CD8-positive, alpha-beta memory T cell (primary cell): ENCODE measurements around the gene SLC25A30. TPM values are rescaled to one million over a fixed set of nuclear protein-coding genes. Genes with fewer than 3 reads are reported as not detected.

Experiments
- CTCF ChIA-PET: fragments of 350-600 bp; sonication (Branson Sonifier 250); formaldehyde crosslinking; loops from one replicate; lab custom pipeline; 2021; ENCODE audit warnings: antibody characterized with exemption; lab: Charles Lee
- POLR2A ChIA-PET: fragments of 350-600 bp; sonication (Branson Sonifier 250); formaldehyde crosslinking; loops from one replicate; lab custom pipeline; 2021; ENCODE audit warnings: antibody characterized with exemption; lab: Charles Lee
- DNase-seq, 5 donors: peaks; one replicate each; pipeline versions ENCODE4 v3.0.0 to v3.0.0-alpha.2; 2020 to 2022; ENCODE audit warnings: mixed read lengths in 1 of 5
- H3K27ac ChIP-seq: one replicate; pipeline ENCODE4 v1.7.0; 2013; ENCODE audit warnings: low read depth, mild to moderate bottlenecking, low read length, moderate library complexity
- H3K27me3 ChIP-seq: 2 replicates; pipeline ENCODE4 v1.7.0; 2013; ENCODE audit warnings: low read length, mild to moderate bottlenecking; ENCODE audit not compliant: insufficient read depth, poor library complexity, severe bottlenecking
- H3K36me3 ChIP-seq: 2 replicates; pipeline ENCODE4 v1.7.0; 2013; ENCODE audit warnings: mild to moderate bottlenecking, low read length, moderate library complexity; ENCODE audit not compliant: insufficient read depth
- H3K4me1 ChIP-seq: 2 replicates; pipeline ENCODE4 v1.7.0; 2013; ENCODE audit warnings: mild to moderate bottlenecking, low read length, moderate library complexity; ENCODE audit not compliant: insufficient read depth
- H3K4me3 ChIP-seq: 2 replicates; pipeline ENCODE4 v1.7.0; 2013; ENCODE audit warnings: mild to moderate bottlenecking, low read length
- H3K9me3 ChIP-seq: 2 replicates; pipeline ENCODE4 v1.7.0; 2013; ENCODE audit warnings: mild to moderate bottlenecking, low read length
- H3K27ac Mint-ChIP-seq, 8 donors: one replicate each; pipeline ENCODE4 v1.8.0; 2020 to 2021; ENCODE audit warnings: mixed read lengths in 8 of 8, mild to moderate bottlenecking in 6 of 8, inconsistent platforms in 3 of 8, moderate library complexity in 3 of 8
- H3K27me3 Mint-ChIP-seq, 2 donors: one replicate each; pipeline ENCODE4 v1.8.0; 2020 to 2021; ENCODE audit warnings: mixed read lengths in 2 of 2, mild to moderate bottlenecking in 1 of 2, moderate library complexity in 1 of 2
- H3K36me3 Mint-ChIP-seq, 3 donors: one replicate each; pipeline ENCODE4 v1.8.0; 2020 to 2021; ENCODE audit warnings: mixed read lengths in 3 of 3, inconsistent platforms in 1 of 3, mild to moderate bottlenecking in 1 of 3
- H3K4me1 Mint-ChIP-seq, 3 donors: one replicate each; pipeline ENCODE4 v1.8.0; 2020 to 2021; ENCODE audit warnings: mixed read lengths in 3 of 3, inconsistent platforms in 1 of 3, mild to moderate bottlenecking in 1 of 3
- H3K4me3 Mint-ChIP-seq, 7 donors: one replicate each; pipeline ENCODE4 v1.8.0; 2020 to 2021; ENCODE audit warnings: mixed read lengths in 7 of 7, mild to moderate bottlenecking in 6 of 7, moderate library complexity in 4 of 7, inconsistent platforms in 2 of 7
- H3K9me3 Mint-ChIP-seq, 5 donors: one replicate each; pipeline ENCODE4 v1.8.0; 2020 to 2022; ENCODE audit warnings: mixed read lengths in 5 of 5, mild to moderate bottlenecking in 3 of 5, moderate library complexity in 2 of 5, inconsistent platforms in 1 of 5
- polyA plus RNA-seq: library from polyadenylated mRNA; unstranded; fragments of 300-500 nt; fragmentation: Illumina TruSeq; gene quantifications from one replicate; pipeline ENCODE4 v1.2.3, GENCODE V29; 2021
- total RNA-seq, 2 experiments: library from RNA; stranded (reverse); gene quantifications; one replicate each; pipeline ENCODE4 v1.2.3, GENCODE V29; 2021

The SLC25A30 gene
- total and polyA plus RNA-seq, 3 experiments from 2014 or later: 1.7 to 29.8 (median 27.2) TPM

DNA sequence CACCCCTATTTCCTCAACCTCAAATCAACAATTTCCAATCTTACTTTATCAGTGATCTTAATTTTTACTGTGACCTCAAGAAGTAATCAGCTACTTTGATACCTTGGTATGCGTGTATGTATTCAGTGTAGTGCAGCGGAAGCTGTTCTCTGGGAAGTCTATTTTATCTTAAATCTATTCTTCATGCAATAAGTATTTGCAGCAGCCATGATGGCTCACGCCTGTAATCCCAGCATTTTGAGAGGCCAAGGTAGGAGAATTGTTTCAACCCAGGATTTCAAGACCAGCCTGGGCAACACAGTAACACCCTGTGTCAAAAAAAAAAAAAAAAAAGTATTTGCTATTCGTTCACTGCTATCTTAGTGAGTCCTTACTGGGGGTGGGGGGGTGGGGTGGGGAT, 6.5 kb downstream of the SLC25A30 start:
- DNase-seq: no peak
- Histone ChIP-seq H3K9me3 (no peaks in the 10 kb centered on the region), H3K36me3 (peaks cover 15% of the 10 kb centered on the region), H3K27me3 (no peaks in the 10 kb centered on the region), H3K4me1 (peaks cover 35% of the 10 kb centered on the region), H3K27ac (no peak overlapping the region), H3K4me3 (no peak overlapping the region)
- CTCF ChIA-PET: interaction anchor here (1.3 to 1.7 kb wide), 2 partner anchors 12 to 41 kb away, joined by 5 to 7 read pairs; no protein-coding TSS in a partner anchor
- POLR2A ChIA-PET: no interaction called here
- no peaks in the 10 kb centered on the region for H3K9me3 Mint-ChIP-seq
- no peak overlapping the region for H3K4me3 Mint-ChIP-seq
- H3K4me1 Mint-ChIP-seq: peaks cover 22 to 44% (median 42%) of the 10 kb centered on the region in 3 donors
- H3K27me3 Mint-ChIP-seq: no peaks in the 10 kb centered on the region
- no peak overlapping the region for H3K27ac Mint-ChIP-seq
- H3K36me3 Mint-ChIP-seq: peaks cover 11 to 48% (median 23%) of the 10 kb centered on the region in 3 donors

DNA sequence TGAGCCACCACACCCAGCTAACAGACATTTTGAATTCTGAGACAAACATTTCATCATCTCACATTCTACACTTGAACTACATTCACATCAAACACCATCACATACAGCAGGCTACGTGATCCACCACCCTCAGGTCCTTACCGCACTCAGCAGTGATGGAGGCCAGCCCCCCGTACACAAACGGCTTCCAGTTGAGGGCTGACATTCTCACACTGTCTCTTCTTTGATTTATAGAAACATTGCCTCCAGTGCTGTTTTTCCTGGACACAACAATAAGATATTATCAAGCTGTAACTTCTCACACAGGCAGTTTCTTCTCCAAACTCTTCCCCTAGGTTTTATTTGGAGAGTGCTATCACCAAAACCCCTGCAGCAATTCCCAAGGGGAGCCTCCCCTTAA, 7.0 kb downstream of the SLC25A30 start:
- H3K4me1 ChIP-seq: peaks cover 31% of the 10 kb centered on the region
- H3K9me3 ChIP-seq: no peaks in the 10 kb centered on the region
- H3K27me3 ChIP-seq: no peaks in the 10 kb centered on the region
- H3K4me3 Mint-ChIP-seq: no peak overlapping the region
- peaks cover 15 to 53% (median 26%) of the 10 kb centered on the region in 3 donors for H3K36me3 Mint-ChIP-seq
- peaks cover 21 to 44% (median 43%) of the 10 kb centered on the region in 3 donors for H3K4me1 Mint-ChIP-seq
- no peak for DNase-seq
- ChIA-PET POLR2A (no interaction called here), CTCF (interaction anchor here (1.7 kb wide), 1 partner anchor 12 kb away, joined by 5 read pairs; no protein-coding TSS in a partner anchor)
- H3K27ac Mint-ChIP-seq: peak overlapping the region in 1 of 8 donors; percentile 0
- peaks cover 19% of the 10 kb centered on the region for H3K36me3 ChIP-seq
- no peaks in the 10 kb centered on the region for H3K9me3 Mint-ChIP-seq
- H3K27me3 Mint-ChIP-seq: no peaks in the 10 kb centered on the region
- no peak overlapping the region for H3K4me3 ChIP-seq
- no peak overlapping the region for H3K27ac ChIP-seq

DNA sequence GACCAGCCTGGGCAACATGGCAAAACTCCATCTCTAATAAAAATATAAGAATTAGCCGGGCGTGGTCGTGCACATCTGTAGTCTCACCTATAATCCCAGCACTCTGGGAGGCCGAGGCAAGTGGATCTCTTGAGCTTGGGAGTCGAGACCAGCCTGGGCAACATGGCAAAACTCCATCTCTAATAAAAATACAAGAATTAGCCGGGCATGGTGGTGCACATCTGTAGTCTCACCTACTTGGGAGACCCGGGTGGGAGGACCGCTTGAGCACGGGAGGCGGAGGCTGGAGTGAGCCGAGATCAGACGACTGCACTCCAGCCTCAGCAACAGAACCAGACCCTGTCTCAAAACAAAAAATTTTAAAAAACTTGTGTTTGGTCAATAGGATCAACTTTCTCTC, 7.7 kb downstream of the SLC25A30 start:
- H3K4me3 Mint-ChIP-seq: no peak overlapping the region
- H3K36me3 Mint-ChIP-seq: peaks cover 15 to 60% (median 30%) of the 10 kb centered on the region in 3 donors
- H3K9me3 Mint-ChIP-seq: no peaks in the 10 kb centered on the region
- ChIA-PET POLR2A (no interaction called here), CTCF (interaction anchor here (1.7 kb wide), 1 partner anchor 11 kb away, joined by 5 read pairs; no protein-coding TSS in a partner anchor)
- no peaks in the 10 kb centered on the region for H3K27me3 ChIP-seq
- no peak overlapping the region for H3K4me3 ChIP-seq
- no peak overlapping the region for H3K27ac ChIP-seq
- no peaks in the 10 kb centered on the region for H3K27me3 Mint-ChIP-seq
- H3K27ac Mint-ChIP-seq: no peak overlapping the region
- no peaks in the 10 kb centered on the region for H3K9me3 ChIP-seq
- DNase-seq: no peak
- peaks cover 30% of the 10 kb centered on the region for H3K4me1 ChIP-seq
- H3K36me3 ChIP-seq: peaks cover 22% of the 10 kb centered on the region
- peaks cover 21 to 44% (median 43%) of the 10 kb centered on the region in 3 donors for H3K4me1 Mint-ChIP-seq

DNA sequence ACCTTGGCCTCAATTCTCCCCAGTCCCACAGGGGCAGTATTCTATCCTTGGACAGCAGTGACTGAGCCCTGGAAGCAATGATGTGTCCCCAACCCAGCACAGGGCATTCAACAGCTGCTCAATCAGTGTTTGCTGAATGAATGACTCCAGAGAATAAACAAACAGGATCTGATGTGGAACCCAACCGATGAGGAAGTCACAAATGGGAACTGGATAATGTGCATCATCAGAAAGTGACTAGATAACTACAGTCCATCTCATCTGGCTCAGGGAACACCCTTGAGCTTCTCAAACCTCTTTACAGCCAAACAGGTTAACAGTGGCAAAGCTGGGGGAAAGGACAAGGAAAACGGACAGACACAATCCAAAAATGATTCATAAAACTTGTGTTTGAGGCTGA, 8.2 kb downstream of the SLC25A30 start:
- POLR2A ChIA-PET: no interaction called here
- H3K27ac Mint-ChIP-seq: peak overlapping the region in 2 of 8 donors; percentile 40 to 47
- H3K9me3 Mint-ChIP-seq: no peaks in the 10 kb centered on the region
- H3K4me3 Mint-ChIP-seq: no peak overlapping the region
- Histone ChIP-seq H3K36me3 (peaks cover 25% of the 10 kb centered on the region), H3K9me3 (no peaks in the 10 kb centered on the region), H3K27me3 (no peaks in the 10 kb centered on the region), H3K4me1 (peaks cover 25% of the 10 kb centered on the region), H3K27ac (no peak overlapping the region), H3K4me3 (no peak overlapping the region)
- no peaks in the 10 kb centered on the region for H3K27me3 Mint-ChIP-seq
- CTCF ChIA-PET: no interaction called here
- H3K36me3 Mint-ChIP-seq: peaks cover 15 to 65% (median 35%) of the 10 kb centered on the region in 3 donors
- DNase-seq: no peak
- H3K4me1 Mint-ChIP-seq: peaks cover 21 to 40% (median 40%) of the 10 kb centered on the region in 3 donors

DNA sequence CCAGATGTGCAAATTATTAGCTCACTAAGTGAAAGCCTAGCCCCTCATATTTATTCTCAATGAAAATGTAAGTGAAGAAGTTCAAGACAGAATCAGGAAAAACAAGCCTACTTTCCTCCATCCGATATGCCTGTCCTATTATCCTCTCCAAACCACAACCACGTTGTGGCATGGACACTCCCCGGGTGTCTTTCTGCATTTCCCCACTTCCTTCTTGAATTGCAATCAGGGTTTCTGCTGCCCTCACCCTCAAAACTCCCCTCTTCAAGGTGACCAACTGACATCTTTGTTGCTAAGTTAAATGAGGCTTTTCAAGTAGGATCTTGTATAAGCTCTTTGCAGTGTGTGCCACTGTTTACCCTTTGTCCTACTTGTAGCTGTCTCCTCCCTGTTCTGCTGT, 11.8 kb downstream of the SLC25A30 start:
- no peaks in the 10 kb centered on the region for H3K27me3 Mint-ChIP-seq
- H3K9me3 Mint-ChIP-seq: no peaks in the 10 kb centered on the region
- DNase-seq: no peak
- POLR2A ChIA-PET: interaction anchor here (0.5 kb wide), 1 partner anchor 60 kb away, joined by 4 read pairs; no protein-coding TSS in a partner anchor
- H3K4me1 ChIP-seq: no peaks in the 10 kb centered on the region
- H3K4me3 Mint-ChIP-seq: no peak overlapping the region
- H3K27ac ChIP-seq: no peak overlapping the region
- H3K36me3 ChIP-seq: peaks cover 23% of the 10 kb centered on the region
- CTCF ChIA-PET: interaction anchor here (1.9 to 3.8 kb wide), 2 partner anchors 12 to 36 kb away, joined by 7 to 15 read pairs; no protein-coding TSS in a partner anchor
- H3K4me1 Mint-ChIP-seq: peaks cover 9 to 18% (median 15%) of the 10 kb centered on the region in 3 donors
- H3K9me3 ChIP-seq: no peaks in the 10 kb centered on the region
- peaks cover 18 to 89% (median 51%) of the 10 kb centered on the region in 3 donors for H3K36me3 Mint-ChIP-seq
- H3K27me3 ChIP-seq: no peaks in the 10 kb centered on the region
- H3K27ac Mint-ChIP-seq: peak overlapping the region in 5 of 8 donors; percentile 0 to 88 (median 76)
- H3K4me3 ChIP-seq: no peak overlapping the region

DNA sequence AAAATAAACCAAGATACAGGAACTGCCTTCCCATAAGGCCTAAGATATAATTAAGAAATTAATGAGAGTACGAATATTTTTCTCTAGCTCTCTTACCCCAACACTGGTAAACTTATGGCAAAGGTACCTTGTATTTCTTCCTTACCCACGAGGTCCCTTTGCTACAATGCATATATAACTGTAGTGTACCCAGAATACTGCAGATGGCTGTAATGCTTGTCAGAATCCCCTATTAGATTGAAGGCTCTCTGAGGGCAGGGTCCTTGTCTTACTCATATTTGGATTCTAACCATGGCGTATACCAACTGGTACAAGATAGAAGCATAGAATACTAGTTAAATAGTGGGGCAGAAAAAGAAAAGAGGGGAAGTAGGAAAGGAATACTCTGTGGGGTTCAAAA, 15.1 kb downstream of the SLC25A30 start:
- no peaks in the 10 kb centered on the region for H3K4me1 ChIP-seq
- peaks cover 24 to 38% (median 36%) of the 10 kb centered on the region in 3 donors for H3K4me1 Mint-ChIP-seq
- no peaks in the 10 kb centered on the region for H3K27me3 ChIP-seq
- CTCF ChIA-PET: no interaction called here
- H3K27me3 Mint-ChIP-seq: no peaks in the 10 kb centered on the region
- peaks cover 21% of the 10 kb centered on the region for H3K36me3 ChIP-seq
- H3K36me3 Mint-ChIP-seq: peaks cover 15 to 84% (median 42%) of the 10 kb centered on the region in 3 donors
- no peak for DNase-seq
- H3K27ac Mint-ChIP-seq: peak overlapping the region in 1 of 8 donors; percentile 72
- no peaks in the 10 kb centered on the region for H3K9me3 ChIP-seq
- no peaks in the 10 kb centered on the region for H3K9me3 Mint-ChIP-seq
- H3K4me3 Mint-ChIP-seq: no peak overlapping the region
- POLR2A ChIA-PET: no interaction called here
- H3K4me3 ChIP-seq: no peak overlapping the region
- no peak overlapping the region for H3K27ac ChIP-seq

DNA sequence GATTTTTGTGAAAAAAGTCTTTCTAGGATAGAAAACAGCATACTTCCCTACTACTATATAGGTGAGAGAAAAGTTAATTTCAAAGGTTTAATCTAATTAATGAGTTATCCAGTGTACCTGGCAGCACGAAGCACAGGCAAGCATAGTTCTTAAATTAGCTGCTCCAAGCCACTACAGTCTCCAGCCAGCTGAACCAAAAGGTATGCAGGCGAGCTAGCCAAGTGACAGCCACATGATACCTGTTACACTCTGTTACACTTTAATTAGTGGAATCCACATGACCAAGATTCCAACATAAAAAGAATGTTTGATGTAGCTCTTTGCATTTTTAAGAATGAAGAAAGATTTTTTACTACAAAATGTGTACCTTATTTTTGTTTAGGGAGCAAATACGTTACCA, 15.5 kb downstream of the SLC25A30 start:
- H3K36me3 ChIP-seq: peaks cover 17% of the 10 kb centered on the region
- H3K4me1 ChIP-seq: no peaks in the 10 kb centered on the region
- H3K9me3 Mint-ChIP-seq: no peaks in the 10 kb centered on the region
- no peak for DNase-seq
- no peak overlapping the region for H3K4me3 ChIP-seq
- ChIA-PET POLR2A (no interaction called here), CTCF (no interaction called here)
- H3K9me3 ChIP-seq: no peaks in the 10 kb centered on the region
- H3K4me1 Mint-ChIP-seq: peaks cover 28 to 42% (median 40%) of the 10 kb centered on the region in 3 donors
- H3K27me3 Mint-ChIP-seq: no peaks in the 10 kb centered on the region
- peak overlapping the region in 1 of 8 donors; percentile 30 for H3K27ac Mint-ChIP-seq
- peaks cover 12 to 84% (median 38%) of the 10 kb centered on the region in 3 donors for H3K36me3 Mint-ChIP-seq
- H3K27me3 ChIP-seq: no peaks in the 10 kb centered on the region
- H3K27ac ChIP-seq: no peak overlapping the region
- no peak overlapping the region for H3K4me3 Mint-ChIP-seq

DNA sequence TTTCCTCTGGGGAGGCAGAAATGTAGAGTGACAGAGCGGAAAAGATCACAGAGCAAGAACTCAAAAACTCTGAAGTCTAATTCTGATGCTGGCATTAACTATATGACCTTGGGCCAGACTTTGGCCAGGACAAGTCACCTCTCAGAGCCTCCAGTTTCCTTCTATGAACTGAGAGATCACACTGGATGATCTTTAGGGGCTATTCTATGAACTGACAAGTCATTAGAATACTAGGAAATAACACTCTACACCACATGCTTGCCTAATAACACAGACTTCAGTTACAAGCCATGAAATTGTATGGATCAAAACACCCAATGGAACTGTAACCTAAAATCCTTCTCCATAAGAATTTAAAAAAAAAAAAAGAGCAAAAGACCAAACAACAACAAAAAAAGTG, 16.9 kb downstream of the SLC25A30 start:
- Histone ChIP-seq H3K4me3 (no peak overlapping the region), H3K36me3 (peaks cover 11% of the 10 kb centered on the region), H3K9me3 (no peaks in the 10 kb centered on the region), H3K27me3 (no peaks in the 10 kb centered on the region), H3K4me1 (peaks cover 9% of the 10 kb centered on the region), H3K27ac (no peak overlapping the region)
- Mint-ChIP-seq H3K36me3 (peaks cover 4 to 81% (median 31%) of the 10 kb centered on the region in 3 donors), H3K4me3 (no peak overlapping the region), H3K9me3 (no peaks in the 10 kb centered on the region), H3K27me3 (no peaks in the 10 kb centered on the region), H3K4me1 (peaks cover 35 to 47% (median 46%) of the 10 kb centered on the region in 3 donors), H3K27ac (peak overlapping the region in 7 of 8 donors; percentile 25 to 78 (median 66))
- no peak for DNase-seq
- CTCF ChIA-PET: interaction anchor here (1.0 kb wide), 1 partner anchor 92 kb away, joined by 3 read pairs; no protein-coding TSS in a partner anchor
- POLR2A ChIA-PET: no interaction called here
